SKM-1 (cell line): ENCODE measurements around the gene ADAMTS6.
"Not testable (repeated sequence)": the region's sequence is repeated elsewhere in the genome, so short reads cannot be mapped to it uniquely, and the experiment has no call there.

Source experiments
- DNase-seq: peaks from one replicate; lab custom pipeline; 2025; ENCODE audit not compliant: unreplicated experiment; lab: John Stamatoyannopoulos, UW

The ADAMTS6 gene

GRCh38 chr5:65199993-65200675 lies 281.6 kb downstream of the ADAMTS6 start:
- no peak for DNase-seq

- no peak for DNase-seq
Measured at GRCh38 chr5:65198456-65199120, 283.1 kb downstream of the ADAMTS6 start.

- no peak for DNase-seq
Measured at GRCh38 chr5:65197531-65198455, 283.9 kb downstream of the ADAMTS6 start.

- DNase-seq = no peak
Measured at GRCh38 chr5:65194871-65195270, 286.8 kb downstream of the ADAMTS6 start.

GRCh38 chr5:65192331-65192730 lies 289.4 kb downstream of the ADAMTS6 start:
- no peak for DNase-seq

GRCh38 chr5:65191554-65192135 lies 290.1 kb downstream of the ADAMTS6 start:
- no peak for DNase-seq

- no peak for DNase-seq
Measured at GRCh38 chr5:65190328-65191053, 291.2 kb downstream of the ADAMTS6 start.

- DNase-seq = no peak
Measured at GRCh38 chr5:65186646-65187227, 295.0 kb downstream of the ADAMTS6 start.

- no peak for DNase-seq
Measured at GRCh38 chr5:65185468-65185867, 296.3 kb downstream of the ADAMTS6 start.

GRCh38 chr5:65184780-65185179 lies 296.9 kb downstream of the ADAMTS6 start:
- no peak for DNase-seq

GRCh38 chr5:65174231-65174630 lies 307.5 kb downstream of the ADAMTS6 start:
- not testable (repeated sequence) for DNase-seq

GRCh38 chr5:65173130-65173525 lies 308.6 kb downstream of the ADAMTS6 start:
- no peak for DNase-seq

- DNase-seq = no peak
Measured at GRCh38 chr5:65172486-65173129, 309.1 kb downstream of the ADAMTS6 start.

GRCh38 chr5:65171645-65172044 lies 310.1 kb downstream of the ADAMTS6 start:
- DNase-seq = no peak

- no peak for DNase-seq
Measured at GRCh38 chr5:65163698-65164097, 318.0 kb downstream of the ADAMTS6 start.

GRCh38 chr5:65161655-65162054 lies 320.1 kb downstream of the ADAMTS6 start:
- DNase-seq = no peak

GRCh38 chr5:65157906-65158603 lies 323.7 kb downstream of the ADAMTS6 start:
- no peak for DNase-seq

- no peak for DNase-seq
Measured at GRCh38 chr5:65156933-65157332, 324.8 kb downstream of the ADAMTS6 start.

- DNase-seq = no peak
Measured at GRCh38 chr5:65152131-65152530, 329.6 kb downstream of the ADAMTS6 start.
